H1 (cell line): ENCODE data around the gene RPS6KA2.

ENCODE experiments used
- EP300 ChIP-seq, 2 experiments: IDR thresholded peaks; 1 replicate in 1 of 2; 2 replicates in 1 of 2; pipeline ENCODE4 v1.6.1; 2011 to 2012; ENCODE audit warnings: low read depth in 2 of 2, low read length in 2 of 2, mild to moderate bottlenecking in 2 of 2, borderline replicate concordance in 1 of 2, inconsistent platforms in 1 of 2, moderate library complexity in 1 of 2
- EZH2 ChIP-seq: fragments of 200-600 bp; sonication (generic); IDR thresholded peaks from 2 replicates; pipeline ENCODE4 v1.7.1; 2012; ENCODE audit warnings: low read depth, mild to moderate bottlenecking, moderate library complexity, low read length, inconsistent platforms; ENCODE audit not compliant: severe bottlenecking
- GABPA ChIP-seq: IDR thresholded peaks from 2 replicates; pipeline ENCODE4 v1.6.1; 2011; ENCODE audit warnings: mild to moderate bottlenecking, low read length, moderate library complexity, borderline replicate concordance; ENCODE audit not compliant: insufficient read depth
- JUN ChIP-seq: IDR thresholded peaks from 2 replicates; pipeline ENCODE4 v1.6.1; 2011; ENCODE audit warnings: low read depth, mild to moderate bottlenecking, improper control_type of control experiment, low read length
- MAFK ChIP-seq: IDR thresholded peaks from 2 replicates; pipeline ENCODE4 v1.6.1; 2012; ENCODE audit warnings: low read depth, mild to moderate bottlenecking, improper control_type of control experiment, low read length
- POLR2A ChIP-seq, 2 experiments: IDR thresholded peaks; 1 replicate in 1 of 2; 2 replicates in 1 of 2; pipeline ENCODE4 v1.6.1; 2011; ENCODE audit warnings: low read depth in 2 of 2, low read length in 2 of 2, mild to moderate bottlenecking in 2 of 2; ENCODE audit errors: control extremely low read depth in 1 of 2
- POLR2AphosphoS5 ChIP-seq: IDR thresholded peaks from 2 replicates; pipeline ENCODE4 v1.6.1; 2011; ENCODE audit warnings: low read depth, low read length
- TF ChIP-seq, protein P1 (sequence below), 3 experiments: IDR thresholded peaks; 1 replicate in 2 of 3; 2 replicates in 1 of 3; pipeline versions ENCODE4 v1.5.1 to v1.6.1; 2011; ENCODE audit warnings: low read length in 3 of 3, mild to moderate bottlenecking in 3 of 3, inconsistent platforms in 2 of 3, low read depth in 1 of 3, moderate library complexity in 1 of 3; ENCODE audit not compliant: insufficient read depth in 1 of 3; ENCODE audit errors: control extremely low read depth in 1 of 3

DNA sequence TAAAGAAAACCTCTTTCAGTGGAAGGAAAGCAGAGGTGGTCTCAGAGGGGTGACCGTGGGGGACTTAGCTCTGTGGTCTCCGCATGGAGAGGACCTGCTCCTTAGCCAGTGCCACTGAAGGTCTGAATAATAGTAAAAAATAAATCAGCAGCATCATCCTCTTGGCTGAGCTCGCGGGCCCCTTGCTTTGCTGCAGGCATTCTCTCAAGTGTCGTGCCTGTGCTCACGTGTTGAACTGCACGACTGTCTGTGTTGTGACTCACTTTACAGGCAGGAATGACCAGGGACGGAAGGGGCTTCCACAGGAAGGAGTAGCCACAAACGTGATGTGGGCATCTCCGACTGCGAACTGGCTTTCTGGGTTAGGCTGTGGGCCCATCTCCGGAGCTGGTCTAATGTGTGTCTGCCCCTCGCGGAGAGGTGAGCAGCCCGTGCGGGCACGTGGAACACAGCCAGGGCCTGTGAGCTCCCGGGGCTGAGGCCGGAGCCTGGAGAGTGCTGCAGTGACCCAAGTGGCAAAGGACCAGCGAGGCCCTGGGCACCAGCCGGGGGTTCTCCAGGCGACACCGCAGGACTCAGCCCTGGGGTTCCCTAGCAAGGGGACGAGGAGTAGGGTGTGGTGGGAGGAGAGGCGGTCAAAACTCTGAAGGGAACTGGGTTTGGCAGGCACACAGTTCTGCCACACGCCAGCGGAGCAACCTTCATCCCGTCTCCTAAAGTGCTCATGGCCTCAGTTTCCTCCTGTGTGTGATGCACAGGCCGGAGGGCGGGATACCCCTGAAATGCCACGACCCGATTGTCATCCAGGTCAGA lies 129.8 kb downstream of the RPS6KA2 start:
- TF ChIP-seq EZH2 (no peak), MAFK (no peak), GABPA (no peak), POLR2AphosphoS5 (no peak), EP300 (IDR thresholded peaks at IDR 0.05; ENCODE audit: borderline replicate concordance in 1 of 2, low read depth in 2 of 2, low read length in 2 of 2) (no peak), JUN (no peak), POLR2A (IDR thresholded peaks at IDR 0.05; ENCODE audit: control extremely low read depth in 1 of 2, low read depth in 2 of 2, low read length in 2 of 2) (no peak)
- TF ChIP-seq, protein P1, sequence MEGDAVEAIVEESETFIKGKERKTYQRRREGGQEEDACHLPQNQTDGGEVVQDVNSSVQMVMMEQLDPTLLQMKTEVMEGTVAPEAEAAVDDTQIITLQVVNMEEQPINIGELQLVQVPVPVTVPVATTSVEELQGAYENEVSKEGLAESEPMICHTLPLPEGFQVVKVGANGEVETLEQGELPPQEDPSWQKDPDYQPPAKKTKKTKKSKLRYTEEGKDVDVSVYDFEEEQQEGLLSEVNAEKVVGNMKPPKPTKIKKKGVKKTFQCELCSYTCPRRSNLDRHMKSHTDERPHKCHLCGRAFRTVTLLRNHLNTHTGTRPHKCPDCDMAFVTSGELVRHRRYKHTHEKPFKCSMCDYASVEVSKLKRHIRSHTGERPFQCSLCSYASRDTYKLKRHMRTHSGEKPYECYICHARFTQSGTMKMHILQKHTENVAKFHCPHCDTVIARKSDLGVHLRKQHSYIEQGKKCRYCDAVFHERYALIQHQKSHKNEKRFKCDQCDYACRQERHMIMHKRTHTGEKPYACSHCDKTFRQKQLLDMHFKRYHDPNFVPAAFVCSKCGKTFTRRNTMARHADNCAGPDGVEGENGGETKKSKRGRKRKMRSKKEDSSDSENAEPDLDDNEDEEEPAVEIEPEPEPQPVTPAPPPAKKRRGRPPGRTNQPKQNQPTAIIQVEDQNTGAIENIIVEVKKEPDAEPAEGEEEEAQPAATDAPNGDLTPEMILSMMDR (IDR thresholded peaks at IDR 0.05; ENCODE audit: control extremely low read depth in 1 of 3, insufficient read depth in 1 of 3, low read depth in 1 of 3, low read length in 3 of 3): no peak
